KMS-11 (cell line): Measurements from ENCODE around the gene SMIM20.

Experiments
- H2AFZ ChIP-seq: fragments of 200-600 bp; sonication (generic); 2 replicates; pipeline ENCODE4 v1.6.1; 2016; ENCODE audit warnings: antibody characterized with exemption, mixed run types, low read depth
- H3K27ac ChIP-seq: fragments of 200-600 bp; sonication (generic); 2 replicates; pipeline ENCODE4 v1.6.1; 2016; ENCODE audit warnings: mild to moderate bottlenecking, mixed run types
- H3K27me3 ChIP-seq: fragments of 200-600 bp; sonication (generic); 2 replicates; pipeline ENCODE4 v1.6.1; 2017; ENCODE audit warnings: mild to moderate bottlenecking, low read depth, mixed run types, moderate library complexity; ENCODE audit not compliant: insufficient read depth
- H3K36me3 ChIP-seq: fragments of 200-600 bp; sonication (generic); 2 replicates; pipeline ENCODE4 v1.6.1; 2017; ENCODE audit warnings: mild to moderate bottlenecking, mixed run types; ENCODE audit not compliant: insufficient read depth
- H3K4me1 ChIP-seq: fragments of 200-600 bp; sonication (generic); 2 replicates; pipeline ENCODE4 v1.6.1; 2016; ENCODE audit warnings: mild to moderate bottlenecking, low read depth, mixed run types; ENCODE audit not compliant: poor library complexity, severe bottlenecking
- H3K4me2 ChIP-seq: fragments of 200-600 bp; sonication (generic); 2 replicates; pipeline ENCODE4 v1.7.0; 2016; ENCODE audit warnings: mild to moderate bottlenecking, mixed run types
- H3K4me3 ChIP-seq: fragments of 200-600 bp; sonication (generic); IDR thresholded peaks from 2 replicates; pipeline ENCODE4 v1.6.1; 2017; ENCODE audit warnings: low read depth, low read length, mixed read lengths; ENCODE audit not compliant: insufficient read depth
- H3K79me2 ChIP-seq: fragments of 200-600 bp; sonication (generic); 2 replicates; pipeline ENCODE4 v1.6.1; 2016; ENCODE audit warnings: low read depth, mixed run types; ENCODE audit not compliant: insufficient read depth
- H3K9ac ChIP-seq: fragments of 200-600 bp; sonication (generic); 2 replicates; pipeline ENCODE4 v1.6.1; 2016; ENCODE audit warnings: mild to moderate bottlenecking, mixed run types
- H4K20me1 ChIP-seq: fragments of 200-600 bp; sonication (generic); 2 replicates; pipeline ENCODE4 v1.6.1; 2016; ENCODE audit warnings: mild to moderate bottlenecking, mixed run types; ENCODE audit not compliant: insufficient read depth
- TF ChIP-seq, protein P1 (sequence below): fragments of 200-600 bp; sonication (generic); conservative IDR thresholded peaks from 2 replicates; pipeline ENCODE4 v1.6.1; 2017; ENCODE audit warnings: low read depth, mild to moderate bottlenecking, antibody characterized with exemption, low read length, moderate library complexity, mixed read lengths

The SMIM20 gene

GRCh38 chr4:25888781-25889180 lies 25.2 kb upstream of the SMIM20 start:
- Histone ChIP-seq H3K27ac (no peak overlapping the region), H3K9ac (no peak overlapping the region), H3K27me3 (no peaks in the 10 kb centered on the region), H3K36me3 (no peaks in the 10 kb centered on the region), H4K20me1 (no peaks in the 10 kb centered on the region), H2AFZ (no peak overlapping the region), H3K4me3 (no peak overlapping the region), H3K4me1 (no peaks in the 10 kb centered on the region), H3K4me2 (no peak overlapping the region), H3K79me2 (no peaks in the 10 kb centered on the region)
- TF ChIP-seq, protein P1, sequence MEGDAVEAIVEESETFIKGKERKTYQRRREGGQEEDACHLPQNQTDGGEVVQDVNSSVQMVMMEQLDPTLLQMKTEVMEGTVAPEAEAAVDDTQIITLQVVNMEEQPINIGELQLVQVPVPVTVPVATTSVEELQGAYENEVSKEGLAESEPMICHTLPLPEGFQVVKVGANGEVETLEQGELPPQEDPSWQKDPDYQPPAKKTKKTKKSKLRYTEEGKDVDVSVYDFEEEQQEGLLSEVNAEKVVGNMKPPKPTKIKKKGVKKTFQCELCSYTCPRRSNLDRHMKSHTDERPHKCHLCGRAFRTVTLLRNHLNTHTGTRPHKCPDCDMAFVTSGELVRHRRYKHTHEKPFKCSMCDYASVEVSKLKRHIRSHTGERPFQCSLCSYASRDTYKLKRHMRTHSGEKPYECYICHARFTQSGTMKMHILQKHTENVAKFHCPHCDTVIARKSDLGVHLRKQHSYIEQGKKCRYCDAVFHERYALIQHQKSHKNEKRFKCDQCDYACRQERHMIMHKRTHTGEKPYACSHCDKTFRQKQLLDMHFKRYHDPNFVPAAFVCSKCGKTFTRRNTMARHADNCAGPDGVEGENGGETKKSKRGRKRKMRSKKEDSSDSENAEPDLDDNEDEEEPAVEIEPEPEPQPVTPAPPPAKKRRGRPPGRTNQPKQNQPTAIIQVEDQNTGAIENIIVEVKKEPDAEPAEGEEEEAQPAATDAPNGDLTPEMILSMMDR = no peak

- no peak overlapping the region for H3K4me2 ChIP-seq
- no peak overlapping the region for H2AFZ ChIP-seq
- TF ChIP-seq, protein P1 = no peak
- no peak overlapping the region for H3K4me3 ChIP-seq
- H3K9ac ChIP-seq = no peak overlapping the region
- H3K27me3 ChIP-seq = no peaks in the 10 kb centered on the region
- H3K79me2 ChIP-seq = no peaks in the 10 kb centered on the region
- H3K36me3 ChIP-seq = no peaks in the 10 kb centered on the region
- H4K20me1 ChIP-seq = no peaks in the 10 kb centered on the region
- no peak overlapping the region for H3K27ac ChIP-seq
- no peaks in the 10 kb centered on the region for H3K4me1 ChIP-seq
These were observed 24.2 kb upstream of the SMIM20 start for GRCh38 chr4:25889589-25890503.

DNA sequence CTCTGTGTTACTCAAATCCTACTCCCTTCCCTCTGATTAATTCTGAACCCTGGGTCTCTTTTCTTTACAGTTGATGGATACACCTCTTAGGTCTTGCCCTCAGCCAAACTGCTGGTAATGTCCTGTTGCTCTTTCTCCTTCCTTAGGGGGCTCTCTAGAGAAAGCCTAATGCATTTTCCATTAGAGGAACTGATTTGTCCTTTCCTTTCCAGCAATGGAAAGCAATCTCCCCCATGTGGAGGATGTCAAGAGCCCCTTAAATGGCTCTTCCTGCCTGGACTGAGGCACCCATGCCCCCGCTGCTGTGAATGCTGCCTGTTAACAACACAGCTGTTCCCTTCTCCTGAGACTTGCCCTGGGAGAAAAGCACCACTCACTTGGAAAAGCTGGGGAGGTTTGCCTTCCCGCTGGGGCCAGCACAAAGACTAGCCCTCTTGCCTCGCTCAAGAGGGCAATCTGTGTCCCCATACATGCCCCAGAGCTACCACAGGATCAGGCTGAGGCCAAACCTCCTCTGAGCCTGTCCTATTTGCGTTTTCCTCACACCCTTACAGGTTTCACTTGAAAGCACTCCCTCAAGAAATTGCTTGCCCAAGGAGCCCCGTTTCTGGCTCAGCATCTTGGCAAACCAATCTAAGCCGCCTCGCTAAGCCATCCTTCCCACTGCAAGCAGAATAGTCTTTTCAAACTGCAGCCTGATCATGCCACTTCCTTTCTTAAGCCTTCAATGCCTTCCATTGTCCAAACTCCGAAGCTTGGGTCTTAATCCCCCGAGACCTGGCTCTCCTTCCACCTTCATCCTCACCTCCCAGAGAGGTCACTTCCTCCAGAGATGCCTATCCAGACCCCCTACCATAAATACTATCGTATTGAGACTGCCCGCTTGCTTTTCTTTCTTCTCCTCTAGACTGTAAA lies 23.2 kb upstream of the SMIM20 start:
- H3K27ac ChIP-seq = no peak overlapping the region
- H2AFZ ChIP-seq = no peak overlapping the region
- no peak overlapping the region for H3K4me3 ChIP-seq
- no peaks in the 10 kb centered on the region for H3K27me3 ChIP-seq
- H3K9ac ChIP-seq = no peak overlapping the region
- H4K20me1 ChIP-seq = no peaks in the 10 kb centered on the region
- no peaks in the 10 kb centered on the region for H3K36me3 ChIP-seq
- TF ChIP-seq, protein P1 = no peak
- no peak overlapping the region for H3K4me2 ChIP-seq
- no peaks in the 10 kb centered on the region for H3K4me1 ChIP-seq
- no peaks in the 10 kb centered on the region for H3K79me2 ChIP-seq

GRCh38 chr4:25892796-25893195 lies 21.2 kb upstream of the SMIM20 start:
- Histone ChIP-seq H3K36me3 (no peaks in the 10 kb centered on the region), H3K4me3 (no peak overlapping the region), H3K27me3 (no peaks in the 10 kb centered on the region), H3K27ac (no peak overlapping the region), H3K4me1 (no peaks in the 10 kb centered on the region), H3K4me2 (no peak overlapping the region), H3K79me2 (no peaks in the 10 kb centered on the region), H4K20me1 (no peaks in the 10 kb centered on the region), H2AFZ (no peak overlapping the region), H3K9ac (no peak overlapping the region)
- TF ChIP-seq, protein P1 = no peak
